ENCODE results near the gene VAV3.
"Not testable (repeated sequence)": the region's sequence is repeated elsewhere in the genome, so short reads cannot be mapped to it uniquely, and the experiment has no call there.

VAV3 gene, protein sequence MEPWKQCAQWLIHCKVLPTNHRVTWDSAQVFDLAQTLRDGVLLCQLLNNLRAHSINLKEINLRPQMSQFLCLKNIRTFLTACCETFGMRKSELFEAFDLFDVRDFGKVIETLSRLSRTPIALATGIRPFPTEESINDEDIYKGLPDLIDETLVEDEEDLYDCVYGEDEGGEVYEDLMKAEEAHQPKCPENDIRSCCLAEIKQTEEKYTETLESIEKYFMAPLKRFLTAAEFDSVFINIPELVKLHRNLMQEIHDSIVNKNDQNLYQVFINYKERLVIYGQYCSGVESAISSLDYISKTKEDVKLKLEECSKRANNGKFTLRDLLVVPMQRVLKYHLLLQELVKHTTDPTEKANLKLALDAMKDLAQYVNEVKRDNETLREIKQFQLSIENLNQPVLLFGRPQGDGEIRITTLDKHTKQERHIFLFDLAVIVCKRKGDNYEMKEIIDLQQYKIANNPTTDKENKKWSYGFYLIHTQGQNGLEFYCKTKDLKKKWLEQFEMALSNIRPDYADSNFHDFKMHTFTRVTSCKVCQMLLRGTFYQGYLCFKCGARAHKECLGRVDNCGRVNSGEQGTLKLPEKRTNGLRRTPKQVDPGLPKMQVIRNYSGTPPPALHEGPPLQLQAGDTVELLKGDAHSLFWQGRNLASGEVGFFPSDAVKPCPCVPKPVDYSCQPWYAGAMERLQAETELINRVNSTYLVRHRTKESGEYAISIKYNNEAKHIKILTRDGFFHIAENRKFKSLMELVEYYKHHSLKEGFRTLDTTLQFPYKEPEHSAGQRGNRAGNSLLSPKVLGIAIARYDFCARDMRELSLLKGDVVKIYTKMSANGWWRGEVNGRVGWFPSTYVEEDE

DNA sequence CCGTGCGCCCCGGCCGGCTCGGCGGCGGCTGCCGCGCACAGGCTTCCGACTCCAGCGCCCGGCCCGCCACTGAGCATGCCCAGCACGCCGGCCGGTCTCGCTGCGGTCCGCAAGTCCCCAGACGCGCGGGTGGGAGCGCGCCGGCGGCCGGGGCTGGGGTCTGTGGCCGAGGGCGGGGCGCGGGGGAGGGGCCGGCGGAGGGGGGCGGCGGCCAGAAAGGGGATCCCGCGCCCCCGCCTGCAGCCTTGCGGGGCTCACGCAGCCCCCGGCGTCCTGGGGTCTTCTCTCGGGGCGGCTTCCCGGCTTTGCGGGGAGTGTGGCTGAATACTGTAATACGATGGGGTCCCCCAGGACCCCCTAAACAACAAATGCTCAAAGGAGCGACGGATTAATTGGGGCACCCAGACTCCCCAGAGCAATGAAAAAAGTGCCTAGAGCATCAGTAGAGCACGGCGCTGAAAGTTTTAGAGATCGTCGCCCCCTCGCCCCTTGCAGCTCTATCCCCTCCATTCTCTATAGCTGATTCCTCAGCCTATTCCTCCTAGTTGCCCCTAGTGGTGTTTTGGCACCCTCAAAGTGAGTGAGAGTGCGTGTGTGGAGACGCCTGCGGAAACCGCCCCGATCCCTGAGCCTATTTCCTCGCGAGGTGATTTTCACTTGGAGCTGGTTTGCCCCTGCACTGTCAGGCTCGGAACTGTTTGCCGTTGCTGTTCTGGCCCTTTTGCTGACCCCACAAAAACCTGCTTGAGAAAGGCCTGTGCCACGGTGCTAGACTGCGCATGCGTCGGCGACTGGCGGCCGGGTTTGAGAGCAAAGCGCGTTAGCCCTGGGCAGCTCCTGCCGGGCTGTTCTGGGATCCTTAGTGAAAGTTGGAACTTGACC is at the start of gene VAV3:
Gene VAV3 (minus strand): TSS at position 71 of the 882 bp plus-strand sequence. CDS start 311 bp downstream, outside the sequence.
- peak in 1 of 2 experiments; percentile 8 for DNase-seq

DNA sequence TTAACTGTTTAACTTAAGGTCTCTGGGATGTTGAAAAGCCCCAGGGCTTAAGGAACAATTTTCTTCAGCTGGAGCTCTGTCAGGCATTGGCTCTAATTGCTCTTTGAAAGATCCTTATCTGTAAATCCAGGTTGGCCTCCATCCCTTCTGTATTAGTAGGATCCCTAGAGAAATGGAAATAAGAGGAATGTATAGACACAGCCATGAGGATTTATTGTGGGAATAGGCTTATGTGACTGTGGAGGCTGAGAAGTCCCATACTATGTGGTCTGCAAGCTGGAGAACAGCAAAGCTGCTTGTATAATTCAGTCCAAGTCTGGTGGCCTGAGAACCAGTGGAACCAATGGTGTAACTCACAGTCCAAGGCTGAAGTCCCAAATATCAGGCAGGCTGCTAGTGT is 47.6 kb upstream of the VAV3 start:
- DNase-seq: no peak

DNA sequence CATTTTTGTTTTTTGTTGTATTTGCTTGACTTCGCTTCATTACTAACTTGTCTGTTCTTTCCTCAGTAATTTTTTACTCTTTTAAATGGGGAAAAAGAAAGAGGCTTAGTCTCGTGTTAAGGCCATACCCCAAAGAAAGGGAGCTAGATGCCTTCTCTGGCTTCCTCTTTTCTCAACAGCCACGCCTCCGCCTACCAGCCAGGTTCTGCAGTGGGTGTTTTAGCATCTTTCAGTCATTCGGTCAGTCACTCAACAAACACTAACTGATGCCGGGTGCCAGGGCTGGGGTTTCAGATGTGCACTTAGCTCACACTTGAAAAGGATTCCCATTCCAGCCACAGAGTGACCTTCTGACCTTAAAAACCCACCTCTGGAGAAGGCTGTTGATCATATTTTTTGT is 46.3 kb upstream of the VAV3 start:
- no peak for DNase-seq

DNA sequence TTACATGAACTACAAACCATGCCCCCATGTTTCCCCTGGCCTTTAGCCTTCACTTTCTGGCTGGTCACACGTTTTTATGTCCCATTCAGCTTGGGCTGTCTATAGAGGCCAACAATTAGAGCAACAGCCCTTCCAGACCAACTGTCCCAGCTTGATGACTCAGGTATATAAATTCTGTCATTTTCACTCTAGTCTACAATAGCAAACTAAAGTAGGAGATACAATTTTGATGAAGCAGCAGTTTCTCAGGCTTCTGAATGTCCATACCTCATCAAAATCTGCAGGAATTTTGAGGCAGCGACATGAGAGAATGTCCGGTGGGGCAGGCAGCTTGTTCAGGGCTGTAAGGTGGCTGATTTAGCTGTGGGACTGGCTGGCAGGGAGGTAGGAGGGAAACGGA is 45.6 kb upstream of the VAV3 start:
- no peak for DNase-seq

DNA sequence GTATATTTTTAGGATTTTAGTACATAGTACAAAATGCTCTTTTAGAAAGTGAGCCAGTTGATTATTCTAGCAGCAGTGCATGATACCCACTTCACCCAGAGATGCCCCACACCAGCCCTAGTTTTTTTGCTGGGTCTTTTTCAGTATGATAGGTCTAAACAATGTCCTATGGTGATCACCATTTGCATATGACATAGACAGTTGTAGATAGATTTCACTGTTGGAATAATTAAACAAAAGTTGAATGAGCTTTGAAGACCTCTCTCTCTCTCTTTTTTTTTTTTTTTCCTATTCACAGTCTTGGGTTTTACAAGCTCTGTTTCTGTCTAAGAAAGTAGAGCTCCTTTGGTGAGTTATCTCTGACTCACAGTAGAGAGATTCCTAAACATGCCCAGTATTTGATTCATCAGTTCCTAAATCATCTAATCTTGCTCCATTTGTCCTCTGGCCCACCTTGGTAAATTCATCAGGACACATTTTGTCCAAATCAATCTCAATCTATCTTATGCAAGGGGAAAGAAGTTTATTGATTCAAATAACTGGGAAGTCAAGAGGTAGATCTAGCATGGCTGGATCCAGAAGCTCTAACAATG is 44.7 kb upstream of the VAV3 start:
- no peak for DNase-seq

DNA sequence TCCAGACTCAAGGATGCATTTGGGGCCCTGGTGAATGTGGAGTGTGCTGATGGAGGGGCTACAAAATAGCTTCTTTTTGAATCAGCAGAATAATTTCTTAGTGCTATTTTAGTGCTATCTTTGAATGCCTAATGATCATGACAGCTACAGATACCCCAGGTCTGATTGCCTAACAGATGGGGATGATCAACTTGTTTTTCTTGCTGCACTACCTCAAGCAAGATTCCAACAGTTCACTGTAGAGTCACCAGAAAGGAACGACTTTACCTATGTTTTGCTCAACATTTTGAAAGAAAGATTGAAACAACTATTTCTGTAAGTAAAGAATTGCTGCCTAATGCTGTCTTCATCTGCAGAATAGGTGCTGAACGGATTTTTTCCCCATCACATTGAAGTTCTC is 42.6 kb upstream of the VAV3 start:
- DNase-seq: no peak

DNA sequence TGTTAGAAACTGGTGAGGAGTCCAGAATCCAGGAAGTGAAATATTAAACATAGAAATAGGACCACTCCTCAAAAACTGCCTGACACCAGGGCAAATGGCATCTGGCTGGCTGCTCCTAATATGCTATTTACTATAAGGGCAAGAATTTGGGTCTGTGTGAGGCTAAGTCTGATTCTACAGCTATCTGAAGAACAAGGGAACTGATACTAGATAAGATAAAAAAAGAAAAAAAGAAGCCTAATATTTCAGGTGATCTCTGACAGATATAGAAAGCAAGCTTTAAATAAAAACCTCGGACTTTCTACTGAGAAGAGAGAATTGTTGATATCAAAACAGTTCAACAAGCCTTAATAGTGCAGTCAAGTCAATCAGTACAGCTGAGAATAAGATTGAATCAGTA is 42.1 kb upstream of the VAV3 start:
- DNase-seq: no peak

DNA sequence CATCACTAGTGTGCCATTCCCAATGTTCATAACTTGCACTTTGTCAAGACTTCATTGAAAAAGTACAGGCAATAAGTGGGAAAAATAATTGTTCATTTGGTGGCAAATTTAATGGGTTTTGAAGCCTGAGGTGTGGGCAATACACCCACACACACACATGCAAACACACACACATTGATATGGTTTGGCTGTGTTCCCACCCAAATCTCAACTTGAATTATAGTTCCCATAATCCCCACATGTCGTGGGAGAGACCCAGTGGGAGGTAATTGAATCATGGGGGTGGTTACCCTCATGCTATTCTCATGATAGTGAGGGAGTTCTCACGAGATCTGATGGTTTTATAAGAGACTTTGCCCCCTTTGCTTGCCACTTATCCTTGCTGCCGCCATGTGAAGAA is 39.9 kb upstream of the VAV3 start:
- not testable (repeated sequence) for DNase-seq

DNA sequence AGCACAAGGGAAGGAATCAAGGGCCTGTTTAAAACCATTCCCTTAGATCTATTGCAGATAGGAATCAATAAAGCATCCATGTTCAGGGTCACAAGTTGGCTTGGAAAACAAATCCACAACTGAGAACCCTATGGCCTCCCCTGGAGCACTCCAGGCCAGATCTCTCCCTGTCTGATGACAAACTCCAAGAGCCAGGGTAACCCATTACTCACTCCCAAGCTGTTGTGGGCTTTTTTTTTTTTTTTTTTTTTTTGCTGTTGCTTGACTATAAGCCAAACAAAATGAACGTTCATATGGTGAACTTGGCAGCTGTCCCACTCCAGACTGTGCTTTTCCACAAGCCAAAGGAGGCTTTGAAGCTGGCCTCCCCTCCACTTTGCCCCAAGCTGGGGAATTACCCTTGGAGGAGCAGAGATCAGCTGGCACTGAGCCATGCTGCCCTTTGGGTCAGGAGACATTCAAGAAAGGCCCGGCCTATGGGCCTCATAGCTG is 35.7 kb upstream of the VAV3 start:
- no peak for DNase-seq

DNA sequence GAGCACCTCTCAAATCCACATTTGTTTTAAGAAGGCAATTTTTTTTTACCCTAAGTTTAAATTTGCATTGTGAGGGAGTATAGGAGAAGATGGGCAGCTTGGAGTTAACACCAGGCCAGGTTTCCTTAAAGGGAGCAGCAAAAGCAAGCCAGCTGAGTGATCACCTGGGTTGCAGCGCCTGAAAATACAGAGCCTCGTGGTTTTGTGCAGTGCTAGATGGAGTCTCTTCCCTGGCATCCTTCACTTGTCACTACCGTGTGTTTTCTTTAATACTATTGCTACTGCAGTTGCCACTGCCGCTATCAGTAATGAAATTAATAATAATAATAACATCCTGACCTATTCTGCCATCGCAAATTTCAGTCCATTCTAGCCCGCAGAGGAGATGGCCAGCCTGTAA is 35.2 kb upstream of the VAV3 start:
- no peak for DNase-seq

DNA sequence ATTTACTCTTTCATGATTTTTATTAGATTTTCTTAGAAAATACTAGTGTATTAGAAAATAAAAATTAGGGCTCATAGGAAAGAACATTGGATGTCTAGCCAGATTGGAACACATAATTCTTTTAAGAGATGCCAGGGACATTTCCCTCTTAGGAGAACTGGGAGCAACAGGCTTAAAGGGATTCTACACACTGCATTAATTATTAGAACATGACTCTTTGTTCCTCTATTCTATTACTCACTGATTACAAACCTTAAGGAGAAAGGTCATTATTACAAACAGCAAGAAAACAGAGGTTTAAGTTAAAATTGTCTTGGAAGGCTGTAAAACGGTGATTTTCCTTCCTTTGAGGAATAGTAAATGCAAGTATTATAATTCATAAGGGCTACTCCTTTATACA is 32.9 kb upstream of the VAV3 start:
- no peak for DNase-seq

DNA sequence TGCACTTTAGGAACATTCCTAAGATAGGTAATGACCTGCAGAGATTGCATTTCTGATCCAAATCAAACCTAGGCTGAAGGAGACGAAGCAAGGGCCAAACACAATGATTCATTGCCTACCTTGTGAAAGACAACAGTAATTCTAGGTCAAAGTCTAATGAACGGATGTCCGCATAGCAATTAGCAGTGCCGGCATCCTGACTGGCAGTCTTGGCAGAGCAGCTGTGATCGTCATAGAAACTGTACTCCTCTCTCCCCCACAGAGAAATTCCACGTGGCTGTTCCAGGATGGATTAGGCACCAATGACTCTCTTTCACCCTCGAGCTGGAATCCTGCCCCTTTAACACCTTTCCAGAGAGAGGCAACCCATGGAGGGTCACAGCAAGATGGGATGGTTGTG is 28.9 kb upstream of the VAV3 start:
- no peak for DNase-seq

DNA sequence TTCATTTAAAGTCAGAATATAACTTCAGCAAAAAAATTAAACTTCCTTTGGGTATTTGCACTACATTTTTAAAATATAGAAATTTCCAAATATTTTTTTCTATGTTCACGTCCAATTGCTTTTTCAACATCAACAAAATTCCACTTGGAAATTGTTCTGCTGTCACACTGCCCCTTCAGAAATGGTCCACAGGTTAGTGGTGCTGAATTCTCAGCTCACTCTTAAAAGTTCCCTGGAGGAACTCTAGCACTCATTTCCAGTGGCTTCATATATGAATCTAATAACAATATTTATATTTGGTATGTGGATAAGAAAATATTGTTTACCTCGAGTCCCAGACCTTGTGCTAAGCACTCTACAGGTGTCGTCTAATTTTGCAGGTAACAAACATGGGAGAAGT is 27.4 kb upstream of the VAV3 start:
- DNase-seq: no peak

DNA sequence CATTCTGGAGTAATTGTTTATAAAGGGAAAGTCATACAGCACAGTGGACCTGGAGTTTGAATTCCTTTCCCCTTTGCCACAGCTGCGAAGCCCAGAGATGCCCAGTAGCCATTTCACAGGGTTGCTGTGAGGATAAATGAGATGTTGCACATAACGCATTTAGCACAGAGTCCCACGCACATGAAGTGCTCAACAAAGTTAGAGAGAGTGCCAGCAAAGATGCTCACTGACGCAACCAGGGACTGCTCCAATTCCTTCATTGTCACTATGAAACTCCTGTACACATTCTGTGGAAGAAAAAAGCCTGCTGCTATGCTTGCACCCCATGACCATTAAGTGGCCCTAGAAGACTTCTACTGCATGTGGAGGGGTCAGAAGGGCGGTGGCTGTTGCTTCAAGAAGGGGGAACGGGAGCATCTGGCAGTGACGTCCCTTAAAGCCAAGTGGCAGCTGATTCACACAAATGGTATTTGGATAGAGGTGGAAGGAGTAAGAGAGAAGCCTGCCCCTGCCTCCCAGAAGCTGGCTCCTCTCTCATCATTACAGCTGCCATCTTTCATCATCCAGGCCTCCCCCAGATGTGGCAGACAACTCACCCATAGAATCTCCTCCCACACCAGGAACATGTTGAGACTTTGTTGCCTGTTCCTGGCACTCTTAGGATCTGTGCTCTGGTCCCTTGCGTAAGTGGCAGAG is 26.5 kb upstream of the VAV3 start:
- DNase-seq: no peak

DNA sequence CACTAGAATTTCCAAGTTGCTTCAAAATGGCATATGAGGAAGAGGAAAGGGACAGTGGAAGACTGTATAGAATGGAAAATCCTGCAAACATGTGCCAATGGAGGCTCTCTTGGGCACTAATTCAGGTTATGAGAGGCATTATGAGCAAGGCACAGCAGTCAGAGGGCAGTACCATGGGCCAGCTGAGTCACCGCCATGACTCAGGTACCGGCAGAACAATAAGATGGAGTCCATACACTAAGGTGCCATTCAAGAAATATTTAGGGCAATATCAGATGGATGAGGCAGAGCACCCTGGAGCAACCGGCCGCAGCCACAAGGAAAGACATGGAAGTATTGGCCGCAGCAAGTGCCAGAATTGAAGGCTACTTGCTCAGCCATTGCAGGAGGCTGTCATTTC is 25.6 kb upstream of the VAV3 start:
- DNase-seq: no peak

DNA sequence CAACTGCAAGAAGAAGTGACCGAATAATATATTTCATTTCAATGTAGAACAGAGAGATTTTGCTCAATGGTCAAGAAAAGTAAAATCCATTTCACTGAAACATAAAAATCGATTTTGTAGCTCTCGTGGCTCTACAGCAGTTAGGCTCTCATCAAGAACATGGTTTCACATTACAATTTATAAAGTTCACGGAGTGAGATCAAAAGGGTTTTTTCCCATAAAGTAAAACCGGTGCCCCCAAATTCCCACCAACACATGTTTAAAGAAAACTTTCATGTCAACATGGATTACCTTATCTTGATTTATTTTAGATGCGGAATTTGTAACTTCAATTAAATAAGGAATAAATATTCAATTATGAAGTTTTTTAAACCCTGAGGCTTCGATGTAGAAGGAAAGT is 16.3 kb upstream of the VAV3 start:
- no peak for DNase-seq

DNA sequence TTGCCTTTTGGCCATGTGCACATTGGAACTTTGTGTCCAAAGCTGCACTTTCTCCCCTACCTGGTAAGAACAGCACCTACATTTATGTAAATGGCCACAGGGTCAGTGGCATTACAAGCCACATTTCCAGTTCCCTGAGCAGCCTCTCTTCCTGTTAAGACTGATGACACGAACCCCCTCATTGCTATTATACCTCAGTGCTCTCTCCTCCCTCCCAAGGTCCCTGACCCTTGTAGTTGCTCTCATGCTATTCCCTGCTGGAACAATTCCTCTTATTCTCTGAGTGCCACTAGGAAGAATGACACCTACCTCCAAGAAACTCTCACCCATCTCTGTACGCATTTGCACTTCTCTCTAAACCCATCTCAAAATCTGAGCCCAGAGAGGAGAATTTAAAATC is 14.9 kb upstream of the VAV3 start:
- DNase-seq: no peak

DNA sequence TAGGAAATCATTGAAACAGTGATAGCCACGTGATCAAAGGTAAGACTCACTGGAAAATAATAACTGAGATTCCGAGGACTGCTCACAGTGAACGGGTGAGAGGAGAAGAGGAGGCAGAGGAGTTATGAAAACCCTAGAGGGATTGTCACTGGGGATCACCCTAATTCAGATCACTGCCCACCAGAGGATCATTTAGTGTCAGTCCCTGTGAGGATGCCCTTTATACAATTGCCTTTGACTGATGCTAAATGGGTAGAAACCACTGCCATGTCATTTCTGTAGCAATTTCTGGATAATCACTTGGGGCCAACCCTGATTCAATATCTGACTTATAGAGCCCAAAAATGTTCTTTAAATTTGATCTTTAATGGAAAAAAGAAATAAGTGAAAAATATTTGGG is 14.1 kb upstream of the VAV3 start:
- DNase-seq: no peak

DNA sequence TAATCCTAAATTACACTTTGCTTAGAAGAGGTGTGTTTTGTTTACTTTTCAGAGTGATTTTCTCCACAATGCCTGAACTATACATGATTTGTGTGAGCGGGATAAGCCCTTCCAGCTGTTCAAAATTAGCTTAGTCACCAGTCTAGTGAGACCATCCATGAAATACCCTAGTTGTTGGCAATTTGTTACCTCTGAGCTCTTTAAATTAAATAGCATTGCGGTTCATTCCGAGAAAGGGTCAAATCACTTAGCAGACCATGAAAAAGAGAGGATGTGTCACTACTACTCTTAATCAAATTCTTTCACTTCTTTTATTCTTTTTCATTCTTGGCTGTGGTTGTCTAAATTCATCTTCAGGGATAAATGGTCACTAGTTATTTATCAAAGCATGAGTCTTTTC is 11.9 kb upstream of the VAV3 start:
- DNase-seq: no peak

DNA sequence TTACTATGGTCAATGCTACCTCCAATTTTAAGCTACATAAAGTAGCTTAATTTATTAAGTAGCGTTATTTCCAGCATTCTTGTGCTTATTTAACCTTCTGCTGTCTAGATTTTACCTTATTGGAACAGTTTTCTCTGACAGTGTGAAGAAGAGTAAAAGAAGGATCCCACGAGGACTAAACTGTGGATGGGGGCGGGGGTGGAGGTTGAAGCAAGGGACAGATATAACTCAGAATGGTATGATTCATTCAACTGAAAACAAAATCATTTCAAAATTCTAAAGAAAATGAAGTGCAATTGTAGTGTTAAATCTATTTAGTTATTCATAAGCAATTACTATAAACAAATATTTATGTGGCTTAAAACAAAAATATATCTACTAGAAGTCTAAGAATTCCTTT is 11.5 kb upstream of the VAV3 start:
- DNase-seq: no peak

DNA sequence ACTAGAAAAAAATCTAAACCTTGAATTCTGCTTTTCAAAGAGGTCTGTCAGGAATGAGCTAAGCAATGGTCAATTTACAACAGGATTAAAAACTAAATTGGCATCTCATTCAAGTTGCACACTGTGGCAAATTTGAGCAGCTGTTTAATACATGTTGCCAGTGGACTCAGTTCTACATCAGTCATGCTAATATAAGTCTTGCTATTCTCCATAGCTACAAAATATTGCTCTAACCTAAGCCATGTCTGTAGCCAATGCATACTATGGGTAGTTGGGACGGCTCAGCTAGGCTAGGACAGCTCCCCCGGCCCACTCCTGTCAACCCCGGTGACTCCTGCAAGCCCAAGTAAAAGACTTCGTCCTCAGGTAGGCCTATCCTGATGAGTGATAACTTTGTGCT is 10.9 kb upstream of the VAV3 start:
- no peak for DNase-seq

DNA sequence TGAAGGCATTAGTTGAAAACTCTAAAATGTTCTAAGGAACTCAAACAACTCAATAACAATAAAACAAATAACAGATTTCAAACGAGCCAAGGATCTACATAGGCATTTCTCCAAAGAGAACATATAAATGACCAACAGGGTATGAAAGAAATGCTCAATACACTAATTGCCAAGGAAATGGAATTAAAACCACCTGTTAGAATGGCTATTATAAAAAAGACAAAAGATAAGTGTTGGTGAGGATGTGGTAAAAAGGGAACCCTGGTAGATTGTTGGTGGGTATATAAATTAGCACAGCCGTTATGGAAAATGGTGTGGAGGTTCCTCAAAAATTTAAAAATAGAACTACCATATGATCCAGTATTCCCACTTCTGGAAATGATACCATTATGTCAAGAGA is 9.1 kb upstream of the VAV3 start:
- DNase-seq: no peak
